PC-3 (cell line): Measurements from ENCODE around the gene GPS1.

ENCODE experiments used
- EZH2phosphoT487 ChIP-seq: fragments of 300-600 bp; sonication (generic); IDR thresholded peaks from 2 replicates; pipeline ENCODE4 v1.6.1; 2018; ENCODE audit warnings: mild to moderate bottlenecking, antibody characterized with exemption, low read length, borderline replicate concordance
- TF ChIP-seq, protein P1 (sequence below): fragments of 300-600 bp; sonication (generic); conservative IDR thresholded peaks from 2 replicates; pipeline ENCODE4 v1.5.1; 2017; ENCODE audit warnings: antibody characterized with exemption, low read depth, mild to moderate bottlenecking, low read length

DNA sequence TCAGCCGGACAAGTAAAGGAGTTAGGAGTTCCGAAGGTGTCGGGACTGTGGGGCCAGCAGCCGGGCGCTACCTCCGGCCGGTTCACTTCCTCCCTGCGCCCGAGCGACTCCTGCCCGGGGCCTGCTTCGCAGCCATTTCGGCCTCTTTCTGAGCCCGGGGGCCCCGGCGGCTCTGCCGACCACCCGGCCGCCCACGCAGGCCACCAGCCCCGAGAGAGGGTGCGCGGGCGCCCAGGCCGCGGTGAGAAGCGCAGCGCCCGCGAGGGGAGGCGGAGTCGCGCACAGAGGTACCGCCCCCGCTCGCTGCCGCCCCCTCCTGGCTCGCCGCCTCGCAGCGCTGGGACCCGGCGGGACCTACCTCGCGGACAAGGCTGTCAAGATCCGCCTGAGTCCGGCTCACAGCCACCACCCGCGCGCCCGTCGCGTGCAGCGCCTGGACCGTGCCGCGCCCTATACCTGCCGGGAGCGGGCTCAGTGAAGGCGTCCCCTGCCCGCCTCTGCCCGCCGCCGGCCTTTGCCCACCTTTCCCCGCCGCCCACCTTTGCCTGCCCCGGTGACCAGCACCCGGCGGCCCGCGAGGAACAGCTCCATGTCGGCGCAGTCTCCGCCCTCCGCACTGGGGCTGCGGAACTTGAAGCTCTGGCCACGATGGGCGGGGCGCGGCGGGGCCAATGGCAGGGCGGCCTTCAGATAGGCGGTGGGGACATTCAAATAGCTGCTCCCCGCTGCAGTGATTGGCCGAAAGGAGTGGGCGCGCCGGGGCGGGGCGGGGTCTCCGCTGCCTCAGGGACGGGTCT is 14.4 kb upstream of the GPS1 start, which contains the start of gene DCXR:
- TF ChIP-seq, protein P1, sequence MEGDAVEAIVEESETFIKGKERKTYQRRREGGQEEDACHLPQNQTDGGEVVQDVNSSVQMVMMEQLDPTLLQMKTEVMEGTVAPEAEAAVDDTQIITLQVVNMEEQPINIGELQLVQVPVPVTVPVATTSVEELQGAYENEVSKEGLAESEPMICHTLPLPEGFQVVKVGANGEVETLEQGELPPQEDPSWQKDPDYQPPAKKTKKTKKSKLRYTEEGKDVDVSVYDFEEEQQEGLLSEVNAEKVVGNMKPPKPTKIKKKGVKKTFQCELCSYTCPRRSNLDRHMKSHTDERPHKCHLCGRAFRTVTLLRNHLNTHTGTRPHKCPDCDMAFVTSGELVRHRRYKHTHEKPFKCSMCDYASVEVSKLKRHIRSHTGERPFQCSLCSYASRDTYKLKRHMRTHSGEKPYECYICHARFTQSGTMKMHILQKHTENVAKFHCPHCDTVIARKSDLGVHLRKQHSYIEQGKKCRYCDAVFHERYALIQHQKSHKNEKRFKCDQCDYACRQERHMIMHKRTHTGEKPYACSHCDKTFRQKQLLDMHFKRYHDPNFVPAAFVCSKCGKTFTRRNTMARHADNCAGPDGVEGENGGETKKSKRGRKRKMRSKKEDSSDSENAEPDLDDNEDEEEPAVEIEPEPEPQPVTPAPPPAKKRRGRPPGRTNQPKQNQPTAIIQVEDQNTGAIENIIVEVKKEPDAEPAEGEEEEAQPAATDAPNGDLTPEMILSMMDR = peak; percentile 73
- no peak for TF ChIP-seq EZH2phosphoT487
